ENCODE measurements around the gene KLF4.

The KLF4 gene

GRCh38 chr9:107464516-107464915 is 25.1 kb downstream of the KLF4 start:
- no peak for TF ChIP-seq CTCF (IDR thresholded peaks at IDR 0.05; ENCODE audit: low read depth, low read length, missing control alignments)
- no peak for DNase-seq
- H3K36me3 ChIP-seq (replicated peaks): no peaks in the 10 kb centered on the region
- H3K4me3 ChIP-seq (ENCODE audit: low read depth, low read length): no peak overlapping the region
- no peak overlapping the region for H3K27ac ChIP-seq
- no peaks in the 10 kb centered on the region for H3K27me3 ChIP-seq (replicated peaks)
- in situ Hi-C loops (cut with HindIII; ENCODE audit: low pct_ligation_motif_present, low sequenced_read_pairs): no loop called here

- in situ Hi-C loops (cut with HindIII; ENCODE audit: low pct_ligation_motif_present, low sequenced_read_pairs): no loop called here
- Histone ChIP-seq H3K36me3 (replicated peaks) (no peaks in the 10 kb centered on the region), H3K27ac (no peak overlapping the region), H3K27me3 (replicated peaks) (no peaks in the 10 kb centered on the region), H3K4me3 (ENCODE audit: low read depth, low read length) (no peak overlapping the region)
- peak; percentile 33 for DNase-seq
- no peak for TF ChIP-seq CTCF (IDR thresholded peaks at IDR 0.05; ENCODE audit: low read depth, low read length, missing control alignments)
Observed at GRCh38 chr9:107462691-107463090, 26.9 kb downstream of the KLF4 start.

- H3K27ac ChIP-seq: no peak overlapping the region
- H3K4me3 ChIP-seq (ENCODE audit: low read depth, low read length): no peak overlapping the region
- in situ Hi-C loops (cut with HindIII; ENCODE audit: low pct_ligation_motif_present, low sequenced_read_pairs): no loop called here
- no peaks in the 10 kb centered on the region for H3K27me3 ChIP-seq (replicated peaks)
- H3K36me3 ChIP-seq (replicated peaks): no peaks in the 10 kb centered on the region
- no peak for DNase-seq
- TF ChIP-seq CTCF (IDR thresholded peaks at IDR 0.05; ENCODE audit: low read depth, low read length, missing control alignments): no peak
Observed at GRCh38 chr9:107460153-107461023, 29.2 kb downstream of the KLF4 start.

GRCh38 chr9:107455425-107456135 is 34.0 kb downstream of the KLF4 start:
- no peaks in the 10 kb centered on the region for H3K36me3 ChIP-seq (replicated peaks)
- H3K27me3 ChIP-seq (replicated peaks): no peaks in the 10 kb centered on the region
- TF ChIP-seq CTCF (IDR thresholded peaks at IDR 0.05; ENCODE audit: low read depth, low read length, missing control alignments): no peak
- no peak overlapping the region for H3K27ac ChIP-seq
- no peak for DNase-seq
- in situ Hi-C loops (cut with HindIII; ENCODE audit: low pct_ligation_motif_present, low sequenced_read_pairs): no loop called here
- H3K4me3 ChIP-seq (ENCODE audit: low read depth, low read length): no peak overlapping the region

GRCh38 chr9:107453479-107453878 is 36.1 kb downstream of the KLF4 start:
- in situ Hi-C loops (cut with HindIII; ENCODE audit: low pct_ligation_motif_present, low sequenced_read_pairs): no loop called here
- DNase-seq: no peak
- no peak overlapping the region for H3K27ac ChIP-seq
- no peaks in the 10 kb centered on the region for H3K36me3 ChIP-seq (replicated peaks)
- no peak for TF ChIP-seq CTCF (IDR thresholded peaks at IDR 0.05; ENCODE audit: low read depth, low read length, missing control alignments)
- no peak overlapping the region for H3K4me3 ChIP-seq (ENCODE audit: low read depth, low read length)
- no peaks in the 10 kb centered on the region for H3K27me3 ChIP-seq (replicated peaks)

Data from brain microvascular endothelial cell (primary cell).